Left hindlimb (tissue), 1 donor: Measurements from ENCODE around the gene NDC1.
"Not testable (repeated sequence)": the region's sequence is repeated elsewhere in the genome, so short reads cannot be mapped to it uniquely, and the experiment has no call there.

ENCODE experiments used
- DNase-seq: peaks from one replicate; pipeline ENCODE4 v3.0.0-alpha.2; 2018

The NDC1 gene

DNA sequence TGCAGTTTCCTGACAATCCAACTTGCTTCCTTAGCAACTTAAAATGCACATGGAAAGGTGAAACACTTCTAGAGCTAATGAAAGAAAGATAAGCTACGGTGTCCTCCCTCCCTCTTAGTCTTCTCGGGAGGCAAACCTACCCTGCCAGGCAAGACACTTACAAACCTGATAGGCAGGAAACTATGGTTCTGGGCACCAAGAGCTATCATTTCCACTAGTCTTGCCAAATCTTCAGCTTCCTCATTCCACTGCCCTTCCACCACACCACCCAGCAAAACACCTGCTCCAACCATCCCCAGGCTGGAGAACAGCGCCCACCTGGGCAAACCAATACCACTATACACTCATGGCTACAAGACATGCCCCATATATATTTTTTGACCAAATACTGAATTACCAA is 15.2 kb downstream of the NDC1 start:
- no peak for DNase-seq

DNA sequence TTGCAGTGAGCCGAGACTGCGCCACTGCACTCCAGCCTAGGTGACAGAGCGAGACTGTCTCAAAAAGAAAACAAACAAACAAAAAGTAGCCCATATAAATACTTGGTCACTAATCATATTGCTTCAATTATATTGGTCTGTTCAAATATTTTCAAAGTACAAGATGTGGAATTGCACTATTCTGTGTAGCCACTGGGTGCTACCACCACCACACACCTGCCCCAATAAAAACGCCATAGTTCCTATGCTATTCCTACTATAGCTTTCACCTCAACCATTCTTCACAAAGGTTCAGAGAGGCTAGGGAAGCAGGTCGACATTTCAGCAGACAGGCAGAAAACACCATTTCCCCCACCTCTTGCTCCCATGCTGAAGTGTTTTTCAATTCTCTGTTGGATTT is 16.7 kb downstream of the NDC1 start:
- no peak for DNase-seq

DNA sequence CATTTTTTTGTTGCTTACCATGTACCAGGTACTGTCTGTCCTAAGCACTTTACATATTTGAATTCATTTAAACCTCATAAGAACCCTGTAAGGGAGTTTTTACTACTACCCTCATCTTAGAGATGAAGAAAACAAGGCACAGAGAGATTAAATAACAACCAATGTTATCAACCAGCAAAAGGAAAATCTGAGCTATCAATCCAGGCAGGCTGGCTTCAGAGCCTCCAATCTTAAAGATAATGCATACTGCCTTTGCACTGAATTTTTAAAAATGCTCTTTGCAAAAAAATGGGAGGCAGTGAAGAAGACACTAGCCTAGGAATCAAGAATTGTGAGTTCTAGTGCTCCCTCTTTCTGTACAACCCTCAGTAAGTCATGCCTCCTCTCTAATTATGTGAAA is 18.7 kb downstream of the NDC1 start:
- no peak for DNase-seq

DNA sequence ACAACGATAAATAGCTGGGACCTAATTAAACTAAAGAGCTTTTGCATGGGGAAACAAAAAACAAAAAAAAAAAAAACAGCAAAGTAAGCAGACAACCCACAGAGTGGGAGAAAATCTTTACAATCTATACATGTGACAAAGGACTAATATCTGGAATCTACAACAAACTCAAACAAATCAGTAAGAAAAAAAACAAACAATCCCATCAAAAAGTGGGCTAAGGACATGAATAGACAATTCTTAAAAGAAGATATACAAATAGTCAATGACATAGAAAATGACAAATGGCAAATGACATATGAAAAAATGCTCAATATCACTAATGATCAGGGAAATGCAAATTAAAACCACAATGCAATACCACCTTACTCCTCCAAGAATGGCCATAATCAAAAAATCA is 21.5 kb downstream of the NDC1 start:
- not testable (repeated sequence) for DNase-seq

DNA sequence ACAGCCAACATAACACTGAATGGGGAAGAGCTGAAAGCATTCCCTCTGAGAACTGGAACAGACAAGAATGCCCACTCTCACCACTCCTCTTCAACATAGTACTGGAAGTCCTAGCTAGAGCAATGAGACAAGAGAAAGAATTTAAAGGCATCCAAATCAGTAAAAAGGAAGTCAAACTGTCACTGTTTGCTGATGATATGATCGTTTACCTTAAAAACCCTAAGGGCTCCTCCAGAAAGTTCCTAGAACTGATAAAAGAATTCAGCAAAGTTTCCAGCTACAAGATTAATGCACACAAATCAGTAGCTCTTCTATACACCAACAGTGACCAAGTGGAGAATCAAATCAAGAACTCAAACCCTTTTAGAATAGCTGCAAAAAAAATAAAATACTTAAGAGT is 22.6 kb downstream of the NDC1 start:
- not testable (repeated sequence) for DNase-seq

DNA sequence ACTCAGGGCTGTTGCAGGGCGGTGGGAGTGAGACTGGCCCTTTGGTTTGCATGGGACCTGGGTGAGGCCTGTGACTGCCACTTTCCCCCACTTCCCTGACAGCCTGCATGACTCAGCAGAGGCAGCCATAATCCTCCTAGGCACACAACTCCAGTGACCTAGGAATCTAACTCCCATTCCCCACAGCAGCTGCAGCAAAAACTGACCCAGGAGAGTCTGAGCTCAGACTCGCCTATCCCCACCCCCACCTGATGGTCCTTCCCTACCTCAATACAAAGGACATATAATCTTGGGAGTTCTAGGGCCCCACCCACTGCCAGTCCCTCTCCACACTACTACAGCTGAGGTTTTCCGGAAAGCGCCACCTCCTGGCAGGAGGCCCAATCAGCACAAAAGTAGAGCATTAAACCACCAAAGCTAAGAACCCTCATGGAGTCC is 26.7 kb downstream of the NDC1 start:
- no peak for DNase-seq

DNA sequence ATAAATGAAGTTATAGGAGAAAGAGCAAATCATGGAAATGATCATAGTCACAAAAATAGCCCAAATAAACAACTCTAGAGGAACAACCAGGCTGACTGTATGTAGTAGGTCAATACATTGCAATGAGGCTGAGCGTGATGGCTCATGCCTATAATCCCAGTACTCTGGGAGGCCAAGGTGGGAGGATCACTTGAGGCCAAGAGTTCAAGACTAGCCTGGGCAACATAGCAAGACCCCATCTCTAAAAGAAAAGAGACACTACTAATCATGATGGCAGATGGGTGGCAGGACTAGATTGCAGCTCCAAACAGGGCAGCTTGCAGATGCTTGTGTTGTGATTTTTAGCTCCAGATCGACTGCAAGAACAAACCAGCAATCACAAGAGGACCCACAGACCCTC is 27.6 kb downstream of the NDC1 start:
- no peak for DNase-seq

DNA sequence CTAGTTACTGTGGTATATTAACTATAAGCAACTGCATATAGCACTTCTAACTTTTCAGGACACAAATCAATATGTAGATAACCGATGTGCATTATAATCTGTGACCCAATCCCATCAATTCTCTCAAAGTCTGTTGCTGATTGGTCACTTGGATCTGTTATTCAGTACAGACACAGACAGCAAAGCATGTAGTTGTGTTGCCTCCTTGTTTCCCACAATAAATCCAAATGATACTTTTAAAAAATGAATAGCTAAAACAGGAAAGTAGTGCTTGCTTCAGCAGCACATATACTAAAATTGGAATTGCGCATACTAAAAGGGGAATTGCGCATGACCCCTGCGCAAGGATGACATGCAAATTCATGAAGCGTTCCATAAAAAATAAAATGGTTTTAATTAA is 28.1 kb downstream of the NDC1 start:
- no peak for DNase-seq

DNA sequence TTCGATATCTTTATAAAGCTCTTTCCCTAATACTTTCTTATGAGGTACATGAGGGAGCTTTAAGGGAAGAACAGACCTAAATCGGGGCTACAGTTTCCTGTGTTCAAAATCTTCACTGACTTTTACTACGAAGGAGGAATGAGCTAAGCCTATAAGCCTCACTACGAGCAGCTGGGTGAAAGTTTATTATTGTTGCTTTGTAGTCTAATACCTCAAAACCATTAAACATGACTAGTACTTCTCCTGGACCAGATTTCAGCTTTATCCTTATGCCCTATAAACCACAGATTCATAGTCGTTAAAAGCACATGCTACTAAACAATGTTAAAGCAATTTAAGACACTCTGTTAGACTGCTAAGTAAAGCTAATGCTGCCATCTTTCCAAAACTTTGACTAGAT is 30.2 kb downstream of the NDC1 start:
- DNase-seq = no peak

DNA sequence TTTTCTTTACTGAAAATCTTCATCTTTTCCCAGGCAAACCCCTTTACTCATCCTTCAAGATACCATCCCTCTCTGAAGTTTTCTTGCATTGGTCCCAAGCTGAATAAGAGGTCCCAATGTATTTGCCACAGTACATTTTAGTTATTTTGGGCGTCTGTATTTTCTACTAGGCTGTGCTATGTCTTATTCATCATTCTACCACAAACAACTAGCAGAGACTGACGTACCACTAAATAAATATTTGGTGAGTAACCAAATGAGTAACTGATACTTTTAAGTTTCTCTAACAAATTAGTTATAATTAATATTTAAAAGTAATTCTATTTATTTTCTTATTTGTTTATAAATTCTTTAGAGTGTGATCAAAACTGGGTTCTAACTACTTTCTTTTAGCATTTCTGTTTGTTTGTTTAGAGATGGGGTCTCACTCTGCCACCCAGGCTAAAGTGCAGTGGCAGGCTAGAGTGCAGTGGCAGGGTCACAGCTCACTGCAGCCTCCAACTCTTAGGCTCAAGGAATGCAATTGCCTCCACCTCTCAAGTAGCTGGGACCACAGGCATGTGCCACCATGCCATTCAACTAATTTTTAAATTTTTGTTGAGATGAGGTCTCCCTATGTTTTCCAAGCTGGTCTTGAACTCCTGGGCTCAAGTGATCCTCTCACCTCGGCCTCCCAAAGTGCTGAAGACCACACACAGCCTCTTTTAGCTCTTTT is 33.1 kb downstream of the NDC1 start:
- DNase-seq = no peak

DNA sequence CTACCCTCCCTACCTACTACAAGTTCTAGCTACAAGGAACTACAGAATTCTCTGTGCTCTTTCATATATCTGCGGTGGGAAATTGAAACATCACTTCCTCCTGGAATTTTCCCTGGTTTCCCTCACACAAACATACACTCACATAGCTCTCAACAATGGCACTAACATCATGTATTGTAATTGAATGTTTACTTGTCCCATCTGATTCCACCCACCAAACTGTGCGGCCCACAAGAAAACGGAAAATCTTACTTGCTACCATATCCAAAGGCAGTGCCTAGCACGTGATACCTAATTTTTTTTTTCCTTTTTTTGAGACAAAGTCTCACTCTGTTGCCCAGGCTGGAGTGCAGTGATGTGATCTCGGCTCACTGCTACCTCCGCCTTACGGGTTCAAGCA is 33.9 kb downstream of the NDC1 start:
- DNase-seq = no peak

DNA sequence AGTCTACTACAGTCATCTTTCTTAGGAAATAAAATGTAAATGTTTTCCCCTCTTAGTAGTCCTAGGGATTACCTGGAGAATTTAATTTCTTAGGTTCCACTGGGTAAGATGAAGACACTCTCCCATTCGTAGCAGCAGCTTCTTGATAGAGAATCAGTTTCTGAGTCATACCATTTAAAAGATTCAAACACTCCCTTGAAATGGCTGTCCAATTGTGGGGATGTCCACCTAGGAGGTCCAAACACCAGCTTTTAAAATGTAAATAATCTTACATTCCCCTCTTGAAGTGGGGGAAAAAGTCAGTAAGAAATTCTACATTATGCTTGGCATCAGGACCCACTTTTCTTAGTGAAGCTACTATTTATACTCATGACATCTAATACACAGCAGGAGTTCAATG is 37.5 kb downstream of the NDC1 start:
- DNase-seq = no peak

DNA sequence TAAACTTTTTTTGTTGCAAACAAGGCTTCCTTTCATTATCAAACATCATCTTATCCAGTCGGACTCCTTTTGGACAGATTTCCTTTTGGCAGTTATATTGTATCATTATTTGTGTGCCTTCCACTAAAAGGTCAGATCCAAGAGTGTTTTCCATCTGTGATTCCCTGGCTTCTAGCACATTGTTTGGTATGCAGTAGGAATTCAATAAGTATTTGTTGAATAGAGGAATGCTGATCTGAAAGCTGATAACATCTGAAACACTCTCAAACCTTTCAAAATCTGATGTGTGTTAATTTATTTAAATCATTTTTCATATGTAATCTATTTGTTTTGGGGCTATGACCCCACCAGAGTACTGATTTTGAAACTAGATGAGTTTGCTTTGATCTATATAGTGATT is 39.0 kb downstream of the NDC1 start:
- DNase-seq = no peak

DNA sequence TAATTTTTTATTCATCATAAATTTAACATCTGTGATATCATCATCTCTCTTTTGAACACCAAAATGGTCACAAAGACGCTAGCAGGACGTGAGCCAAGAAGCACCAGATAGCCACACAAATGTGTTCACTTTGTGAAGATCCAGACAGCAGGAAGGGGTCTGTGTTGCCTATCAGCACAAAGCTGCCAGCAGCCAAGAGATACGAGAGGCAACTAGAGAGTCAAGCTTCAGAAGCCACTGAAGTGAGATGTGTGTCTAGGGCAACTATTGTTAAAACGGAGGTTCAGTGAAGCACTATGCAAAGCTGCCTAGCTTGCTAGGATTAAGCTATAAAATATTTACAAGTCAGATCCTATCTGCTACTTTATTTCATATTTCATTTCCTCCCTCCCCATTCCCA is 45.3 kb downstream of the NDC1 start:
- no peak for DNase-seq

DNA sequence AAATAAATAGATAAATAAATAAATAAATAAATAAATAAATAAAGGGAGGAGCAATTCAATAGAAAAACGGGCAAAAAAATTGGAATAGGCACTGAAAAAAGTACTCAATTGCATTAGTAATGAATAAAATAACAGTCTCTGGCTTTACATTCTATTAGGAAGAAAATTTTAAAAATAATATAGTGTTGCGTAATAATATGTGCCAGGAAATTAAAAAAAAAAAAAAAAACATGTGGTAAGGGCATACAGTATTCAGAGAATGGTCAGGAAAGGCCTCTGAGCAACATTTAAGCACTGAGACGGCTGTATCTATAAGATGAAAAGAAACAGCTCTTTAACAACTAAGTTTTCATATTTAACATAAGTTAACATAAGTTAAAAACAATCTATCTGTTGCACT is 50.4 kb downstream of the NDC1 start:
- DNase-seq = no peak

DNA sequence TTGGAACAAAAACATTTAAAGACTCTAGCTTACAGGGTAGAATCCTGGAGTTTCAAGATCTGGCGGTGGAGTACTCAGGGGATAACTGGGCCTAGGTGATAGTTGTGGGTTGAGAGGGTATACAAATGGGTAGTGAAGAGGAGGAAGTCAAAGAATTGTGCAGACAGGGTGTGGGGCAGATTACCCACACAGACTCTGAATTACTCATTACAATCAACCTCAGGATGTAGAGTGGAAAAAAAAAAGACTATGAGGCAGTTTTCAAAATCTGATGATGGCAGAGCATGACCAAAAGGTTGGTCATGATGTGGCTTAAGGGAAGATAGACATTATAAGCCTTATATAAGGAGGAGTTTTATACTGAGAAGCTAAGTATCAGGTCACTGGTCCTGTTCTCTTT is 55.0 kb downstream of the NDC1 start:
- no peak for DNase-seq

DNA sequence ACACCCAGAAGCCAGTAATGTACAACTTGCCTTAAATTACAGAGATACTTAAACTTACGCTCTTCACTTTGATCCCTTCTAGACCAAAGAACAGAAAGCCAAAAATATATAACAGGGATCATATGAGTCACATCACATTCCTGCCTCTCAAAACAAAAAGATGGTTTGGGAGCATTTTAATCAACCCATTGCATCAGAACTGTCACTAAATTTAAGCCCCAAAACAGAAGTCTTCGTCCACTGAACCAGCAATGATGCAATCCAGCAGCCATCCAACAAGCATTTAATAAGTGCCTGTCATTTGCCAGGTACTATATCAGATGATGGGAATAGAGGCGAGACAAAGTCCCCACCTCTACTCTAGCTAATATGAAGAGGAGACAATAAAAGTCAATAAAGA is 56.4 kb downstream of the NDC1 start:
- no peak for DNase-seq

DNA sequence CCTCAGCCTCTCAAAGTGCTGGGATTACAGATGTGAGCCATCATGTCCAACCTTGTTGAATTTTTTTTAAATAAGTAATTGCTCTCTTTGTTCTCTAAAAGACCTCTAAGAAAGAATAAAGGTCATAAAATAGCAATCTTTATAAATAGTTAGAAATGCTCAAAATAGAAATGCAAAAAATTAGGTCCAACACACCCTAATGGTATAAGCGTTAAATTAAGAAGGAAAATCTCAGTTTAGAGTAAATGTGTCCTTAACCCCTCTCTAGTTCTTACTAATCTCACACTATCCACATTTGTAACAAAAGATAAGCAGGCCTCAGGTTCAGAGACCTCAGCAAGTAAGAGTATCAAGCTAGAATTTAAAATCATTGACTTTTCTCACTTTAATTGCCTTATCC is 60.8 kb downstream of the NDC1 start:
- DNase-seq = no peak

DNA sequence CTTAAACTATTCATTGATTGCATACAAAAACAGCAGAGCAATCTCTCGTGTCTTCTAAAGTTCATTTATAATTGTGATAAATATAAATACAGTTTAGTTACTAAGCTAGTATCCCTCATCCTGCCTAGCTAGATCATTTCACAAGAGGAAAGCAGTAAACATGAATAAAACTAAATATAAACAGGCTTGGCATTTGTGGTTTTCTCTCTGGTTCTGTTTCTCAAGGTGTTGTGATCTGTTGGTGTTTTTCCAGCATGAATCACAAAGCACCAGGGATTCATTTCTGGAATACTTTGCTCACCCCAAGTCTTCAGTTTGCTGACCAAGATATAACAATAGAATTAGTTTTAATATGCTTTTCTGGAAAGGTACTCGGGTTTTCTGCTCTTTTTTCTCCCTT is 66.4 kb downstream of the NDC1 start:
- no peak for DNase-seq

DNA sequence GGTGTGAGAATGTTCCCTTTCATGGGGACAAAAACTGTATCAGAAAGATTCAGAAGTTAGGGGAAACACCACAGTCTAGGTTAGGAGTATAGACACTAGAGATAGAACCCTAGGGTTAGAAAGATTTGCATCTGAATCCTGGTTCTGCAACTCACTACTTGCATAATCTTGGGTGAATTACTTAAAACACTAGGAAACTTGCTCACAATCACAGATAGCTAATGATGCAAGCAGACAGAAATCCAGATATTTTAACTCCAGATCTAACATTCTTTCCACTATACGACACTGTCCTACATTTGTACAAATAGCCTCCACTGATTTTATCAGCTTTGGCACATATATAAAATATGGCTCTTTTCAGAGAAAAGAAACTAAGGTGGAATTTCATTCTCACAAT is 68.3 kb downstream of the NDC1 start:
- DNase-seq = no peak

DNA sequence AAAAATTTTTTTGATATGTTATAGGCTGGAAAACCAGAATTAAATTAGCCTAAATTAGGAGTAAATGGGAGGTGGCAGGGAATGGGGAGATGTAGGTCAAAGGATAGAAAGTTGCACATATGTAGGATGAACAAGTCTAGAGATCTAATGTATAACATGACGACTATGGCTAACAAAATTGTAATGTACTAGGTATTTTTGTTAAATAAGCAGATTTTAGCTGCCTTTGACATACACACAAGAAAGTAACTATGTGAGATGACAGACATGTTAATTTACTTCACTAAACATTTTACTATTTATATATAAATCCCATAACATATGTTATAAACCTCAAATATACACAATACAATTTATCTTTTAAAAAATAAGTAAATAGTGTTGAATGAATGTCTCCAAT is 68.9 kb downstream of the NDC1 start:
- DNase-seq = no peak

DNA sequence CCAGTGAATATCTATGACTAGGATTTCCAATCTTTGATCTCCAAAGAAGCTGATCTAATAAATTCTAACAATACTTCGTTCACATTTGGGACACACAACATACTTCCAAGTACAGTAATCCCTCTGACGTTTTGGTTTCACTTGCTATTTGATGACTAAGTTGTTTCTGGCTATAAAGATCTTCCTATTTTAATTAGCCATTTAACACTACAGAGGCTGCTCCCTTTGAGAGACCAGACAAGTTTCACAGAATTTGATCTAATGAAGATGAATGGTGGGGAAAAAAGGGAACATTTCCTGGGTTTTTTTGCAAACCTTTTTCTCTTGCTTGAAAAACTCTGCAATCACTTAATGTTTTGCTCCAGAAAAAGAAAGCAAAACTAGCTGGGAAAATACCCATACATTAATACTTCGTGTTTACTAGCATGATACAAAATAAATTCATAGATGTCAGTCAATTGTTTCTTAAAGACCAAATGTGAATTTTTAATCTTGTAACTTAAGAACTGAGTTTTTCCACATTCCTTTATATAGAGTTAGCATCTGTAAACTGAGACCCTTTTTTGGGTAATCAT is 71.2 kb downstream of the NDC1 start:
- DNase-seq = no peak

DNA sequence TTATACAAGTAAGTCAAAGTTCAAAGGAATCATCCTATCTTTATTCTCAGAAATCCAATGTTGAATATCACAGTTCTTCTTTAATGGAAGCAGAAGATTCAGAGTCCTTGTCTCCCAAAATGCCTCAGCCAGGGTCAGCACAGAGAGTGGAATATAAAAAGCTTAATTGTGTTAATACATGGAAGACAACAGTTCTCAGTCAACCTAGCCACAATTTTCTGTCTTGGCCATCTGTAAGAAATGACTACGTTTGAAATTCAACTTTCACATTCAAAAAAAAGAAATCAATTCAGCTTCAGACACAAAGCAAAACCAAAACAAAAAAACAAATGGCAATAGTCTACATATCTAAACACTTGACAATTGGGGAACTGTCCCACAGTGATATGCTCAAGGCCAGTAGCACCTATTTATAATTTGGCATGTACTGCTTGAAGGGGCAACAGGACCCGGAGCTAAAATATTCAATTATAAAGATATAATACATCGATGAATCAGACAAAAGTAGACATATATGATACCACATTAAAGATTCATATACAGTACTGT is 71.8 kb downstream of the NDC1 start:
- no peak for DNase-seq

DNA sequence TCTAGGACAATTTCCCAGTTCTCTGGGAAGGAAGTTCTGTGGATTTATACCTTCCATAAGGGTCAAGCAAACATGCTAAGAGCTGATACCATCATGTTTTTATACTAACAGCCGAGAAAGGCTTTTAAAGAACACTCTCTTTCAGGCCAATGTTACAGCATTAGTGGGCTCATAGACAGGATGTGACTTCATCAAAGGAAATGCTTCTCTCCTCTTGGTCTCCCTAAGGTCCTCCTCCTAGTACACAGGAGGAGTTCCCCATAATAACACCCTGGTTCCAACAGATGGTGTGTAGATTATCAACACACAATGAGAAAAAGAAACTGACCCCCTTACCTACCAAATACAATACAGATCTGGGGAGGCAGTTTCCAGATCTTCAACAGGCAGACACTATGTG is 72.4 kb downstream of the NDC1 start:
- no peak for DNase-seq

DNA sequence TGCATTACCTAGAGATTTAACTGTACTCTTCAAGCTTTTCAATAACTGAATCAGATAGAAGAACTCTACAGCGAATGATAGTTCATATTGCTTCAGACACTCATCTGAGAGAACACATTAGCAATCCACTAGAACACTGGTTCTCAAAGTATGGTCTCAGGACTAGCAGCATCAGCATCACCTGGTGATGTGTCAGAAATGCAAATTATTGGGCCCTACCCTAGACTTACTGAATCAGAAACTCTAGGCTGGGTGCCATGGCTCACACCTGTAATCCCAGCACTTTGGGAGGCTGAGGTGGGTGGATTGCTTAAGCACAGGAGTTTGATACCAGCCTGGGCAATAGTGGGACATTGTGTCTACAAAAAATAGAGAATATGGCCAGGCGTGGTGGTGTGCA is 74.2 kb downstream of the NDC1 start:
- no peak for DNase-seq
